Activated T-helper 1 cell treated with anti-CD3 and anti-CD28 coated beads, Interleukin-12 subunit alpha, Interleukin-12 subunit beta, Interleukin-2, Interleukin-4 antibody, amounts not matched to agents 30 ng/mL and 10 ng/mL and 1 ng/mL, durations not matched to agents 14 hours and 24 hours and 36 hours (primary cell): Measurements from ENCODE around the gene KNCN. TPM values are rescaled to one million over a fixed set of nuclear protein-coding genes. Genes with fewer than 3 reads are reported as not detected.

Experiments used
- DNase-seq: peaks from one replicate; pipeline ENCODE4 v3.0.0; 2021; ENCODE audit warnings: low spot score
- H3K27ac Mint-ChIP-seq: one replicate; pipeline ENCODE4 v1.8.0; 2021; ENCODE audit warnings: mild to moderate bottlenecking, mixed read lengths
- H3K27me3 Mint-ChIP-seq: one replicate; pipeline ENCODE4 v1.8.0; 2022; ENCODE audit warnings: mild to moderate bottlenecking, moderate library complexity, mixed read lengths; ENCODE audit not compliant: insufficient read depth
- H3K36me3 Mint-ChIP-seq: one replicate; pipeline ENCODE4 v1.8.0; 2021; ENCODE audit warnings: low read depth, mixed read lengths
- H3K4me1 Mint-ChIP-seq: one replicate; pipeline ENCODE4 v1.8.0; 2021; ENCODE audit warnings: low read depth, mixed read lengths
- H3K4me3 Mint-ChIP-seq: one replicate; pipeline ENCODE4 v1.8.0; 2021; ENCODE audit warnings: mild to moderate bottlenecking, moderate library complexity, mixed read lengths
- H3K9me3 Mint-ChIP-seq: one replicate; pipeline ENCODE4 v1.8.0; 2021; ENCODE audit warnings: mixed read lengths
- intact Hi-C: fragments of 100-400 bp; cut with micrococcal nuclease; formaldehyde crosslinking; loops from one replicate; pipeline ENCODE4 v1.15.1; 2024
- total RNA-seq: library from RNA; stranded (reverse); gene quantifications from 2 replicates; pipeline ENCODE4 v1.2.3, GENCODE V29; 2022

KNCN gene
- total RNA-seq, 1 donor from 2014 or later = not detected

DNA sequence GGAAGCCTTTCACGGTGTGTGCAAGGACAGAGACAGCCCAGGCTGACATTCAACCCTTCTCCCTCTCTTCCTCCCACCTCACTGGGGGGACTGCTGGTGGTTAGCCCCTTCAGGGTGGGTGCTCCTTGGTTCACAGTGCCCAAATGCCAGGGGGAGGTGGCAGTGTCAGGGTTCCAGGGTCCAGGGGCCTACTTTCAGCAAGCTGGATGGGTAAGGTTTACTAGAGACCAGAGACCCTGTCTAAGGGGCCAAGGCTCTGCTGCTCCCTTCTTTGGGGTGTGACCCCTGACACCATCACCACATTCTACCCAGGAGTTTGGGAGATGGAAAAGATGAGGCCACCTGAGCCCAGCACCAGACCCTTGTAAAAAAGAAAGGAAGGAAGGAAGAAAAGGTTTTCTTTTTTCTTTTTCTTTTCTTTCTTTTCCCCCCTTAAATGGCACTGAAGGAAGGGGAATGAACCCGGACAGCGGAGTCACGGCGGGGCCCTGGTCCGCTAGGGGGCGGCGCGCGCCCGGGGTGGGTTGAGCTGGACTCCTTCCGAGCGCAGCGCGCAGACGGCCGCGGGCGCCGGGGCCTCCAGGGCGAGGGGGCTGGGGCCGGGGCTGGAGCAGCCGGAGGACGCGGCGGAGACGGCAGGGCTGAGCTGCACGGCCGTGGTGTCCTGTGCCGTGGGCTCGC, 18.8 kb downstream of the KNCN start:
- no peak overlapping the region for H3K4me3 Mint-ChIP-seq
- intact Hi-C loops = loop anchor here (1.0 to 5.0 kb wide), 4 partner anchors 70 to 193 kb away; partner anchors contain the start of genes ATPAF1, MKNK1 and MOB3C
- H3K36me3 Mint-ChIP-seq = peaks cover 2% of the 10 kb centered on the region
- peaks cover 25% of the 10 kb centered on the region for H3K4me1 Mint-ChIP-seq
- no peak overlapping the region for H3K27ac Mint-ChIP-seq
- peak; percentile 57 for DNase-seq
- H3K9me3 Mint-ChIP-seq = no peaks in the 10 kb centered on the region
- H3K27me3 Mint-ChIP-seq = peaks cover 45% of the 10 kb centered on the region

DNA sequence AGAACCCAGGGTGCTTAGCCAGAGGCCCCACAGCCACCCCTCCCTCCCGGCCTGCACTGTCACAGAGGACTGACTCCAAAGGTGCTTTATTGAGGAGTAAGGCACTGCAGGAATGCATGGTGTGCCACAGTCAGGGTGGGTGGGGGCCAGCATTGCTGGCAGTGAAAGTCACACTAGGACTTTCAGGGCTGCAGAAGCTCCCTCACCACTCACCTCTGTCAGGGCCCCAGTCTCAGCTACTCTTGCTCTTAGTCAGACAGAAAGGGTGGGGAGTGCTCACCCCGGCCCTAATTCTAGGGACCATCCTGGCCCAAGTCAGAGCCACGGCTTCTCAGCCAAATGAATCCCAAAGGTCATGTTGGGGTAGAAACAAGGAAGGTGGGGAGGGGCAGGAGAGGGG, 19.4 kb downstream of the KNCN start:
- intact Hi-C loops = loop anchor here (2.0 to 5.0 kb wide), 3 partner anchors 70 to 135 kb away; partner anchors contain the start of genes ATPAF1, MKNK1 and MOB3C
- no peak overlapping the region for H3K4me3 Mint-ChIP-seq
- peaks cover 42% of the 10 kb centered on the region for H3K27me3 Mint-ChIP-seq
- H3K9me3 Mint-ChIP-seq = no peaks in the 10 kb centered on the region
- H3K36me3 Mint-ChIP-seq = peaks cover 2% of the 10 kb centered on the region
- peaks cover 26% of the 10 kb centered on the region for H3K4me1 Mint-ChIP-seq
- DNase-seq = no peak
- no peak overlapping the region for H3K27ac Mint-ChIP-seq

DNA sequence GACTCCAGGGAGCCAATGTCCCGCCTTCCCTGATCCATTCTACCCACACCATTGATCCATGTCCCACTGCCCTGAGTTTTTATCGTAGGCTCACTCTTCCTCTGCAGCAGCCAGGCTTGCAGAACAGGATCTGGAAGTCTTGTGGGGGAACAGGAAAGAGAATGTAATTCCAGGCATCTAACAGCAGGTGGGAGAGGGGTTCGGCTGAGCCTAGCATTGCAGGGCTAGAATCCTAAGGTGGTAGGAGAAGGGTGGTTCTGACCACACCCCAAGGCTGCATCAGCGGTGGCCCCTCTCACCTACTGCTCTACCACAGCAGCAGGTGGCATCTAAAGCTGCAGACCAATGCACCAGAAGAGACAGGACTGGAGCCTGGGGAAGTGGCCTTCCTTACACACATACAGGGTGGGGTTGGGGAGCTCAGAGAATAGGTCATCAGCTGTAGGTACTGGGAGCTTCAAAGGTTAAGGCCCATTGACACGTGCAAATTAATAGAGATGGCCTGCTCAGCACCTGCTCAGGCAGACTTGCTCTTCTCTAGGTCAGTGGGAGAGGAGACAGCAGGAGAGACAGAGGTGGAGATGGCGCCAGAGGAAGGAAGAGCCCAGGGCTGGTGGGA, 20.5 kb downstream of the KNCN start:
- Mint-ChIP-seq H3K4me1 (peaks cover 26% of the 10 kb centered on the region), H3K4me3 (no peak overlapping the region), H3K27ac (no peak overlapping the region), H3K36me3 (peaks cover 2% of the 10 kb centered on the region), H3K27me3 (peaks cover 33% of the 10 kb centered on the region), H3K9me3 (no peaks in the 10 kb centered on the region)
- intact Hi-C loops = loop anchor here (5.0 kb wide), 2 partner anchors 71 to 136 kb away; partner anchors contain the start of genes ATPAF1 and MKNK1
- no peak for DNase-seq

DNA sequence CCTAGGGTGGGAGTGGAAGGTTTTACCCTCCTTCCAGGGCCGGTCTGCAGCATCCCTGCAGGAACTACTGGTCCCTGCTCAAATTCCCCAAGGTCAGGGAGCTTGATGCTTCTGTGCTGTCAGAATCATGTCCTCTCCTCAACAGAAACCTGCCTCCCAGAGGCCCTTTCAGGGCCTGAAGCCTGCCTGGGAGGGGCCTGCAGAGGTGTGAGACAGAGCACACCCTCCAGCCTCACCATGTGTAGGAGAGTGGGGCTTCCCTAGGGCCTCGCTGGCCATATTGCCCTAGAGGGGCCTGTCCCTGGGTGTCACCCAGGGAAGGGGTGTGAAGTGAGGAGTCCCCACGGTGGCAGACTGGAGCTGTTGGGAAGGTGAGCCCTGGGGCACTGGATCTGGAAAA, 21.1 kb downstream of the KNCN start:
- no peaks in the 10 kb centered on the region for H3K9me3 Mint-ChIP-seq
- H3K4me1 Mint-ChIP-seq = peaks cover 26% of the 10 kb centered on the region
- no peak overlapping the region for H3K4me3 Mint-ChIP-seq
- intact Hi-C loops = loop anchor here (5.0 kb wide), 2 partner anchors 72 to 137 kb away; partner anchors contain the start of genes ATPAF1 and MKNK1
- peaks cover 31% of the 10 kb centered on the region for H3K27me3 Mint-ChIP-seq
- H3K36me3 Mint-ChIP-seq = peaks cover 2% of the 10 kb centered on the region
- no peak overlapping the region for H3K27ac Mint-ChIP-seq
- no peak for DNase-seq

DNA sequence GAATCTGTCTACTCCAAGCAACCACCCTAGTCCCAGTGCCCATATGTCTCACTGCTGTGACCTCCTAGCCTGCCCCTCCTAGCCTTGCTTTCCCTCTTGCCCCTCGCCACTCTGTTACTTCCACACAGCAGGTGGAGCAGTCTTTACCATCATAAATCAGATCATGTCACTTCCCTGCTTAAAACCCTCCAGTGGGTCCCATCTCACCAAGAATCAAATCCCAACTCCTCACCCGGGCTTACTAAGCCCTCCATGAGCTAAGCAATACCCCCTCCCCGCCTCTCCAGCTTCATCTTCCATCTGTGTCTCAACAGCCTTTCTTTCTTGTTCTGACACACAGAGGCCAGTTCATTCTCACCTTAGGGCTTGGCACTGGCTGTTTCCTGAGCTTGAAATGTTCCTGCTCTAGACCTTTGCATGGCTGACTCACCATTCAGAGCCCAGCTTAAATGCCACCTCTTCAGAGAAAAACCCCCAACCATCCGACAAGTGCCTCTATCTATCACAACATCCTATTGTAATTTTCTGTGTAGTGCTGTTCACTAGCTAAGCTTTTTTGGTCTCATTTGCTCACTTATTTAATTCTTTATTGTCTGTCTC, 22.3 kb downstream of the KNCN start:
- peaks cover 20% of the 10 kb centered on the region for H3K27me3 Mint-ChIP-seq
- DNase-seq = no peak
- peak overlapping the region; percentile 41 for H3K27ac Mint-ChIP-seq

DNA sequence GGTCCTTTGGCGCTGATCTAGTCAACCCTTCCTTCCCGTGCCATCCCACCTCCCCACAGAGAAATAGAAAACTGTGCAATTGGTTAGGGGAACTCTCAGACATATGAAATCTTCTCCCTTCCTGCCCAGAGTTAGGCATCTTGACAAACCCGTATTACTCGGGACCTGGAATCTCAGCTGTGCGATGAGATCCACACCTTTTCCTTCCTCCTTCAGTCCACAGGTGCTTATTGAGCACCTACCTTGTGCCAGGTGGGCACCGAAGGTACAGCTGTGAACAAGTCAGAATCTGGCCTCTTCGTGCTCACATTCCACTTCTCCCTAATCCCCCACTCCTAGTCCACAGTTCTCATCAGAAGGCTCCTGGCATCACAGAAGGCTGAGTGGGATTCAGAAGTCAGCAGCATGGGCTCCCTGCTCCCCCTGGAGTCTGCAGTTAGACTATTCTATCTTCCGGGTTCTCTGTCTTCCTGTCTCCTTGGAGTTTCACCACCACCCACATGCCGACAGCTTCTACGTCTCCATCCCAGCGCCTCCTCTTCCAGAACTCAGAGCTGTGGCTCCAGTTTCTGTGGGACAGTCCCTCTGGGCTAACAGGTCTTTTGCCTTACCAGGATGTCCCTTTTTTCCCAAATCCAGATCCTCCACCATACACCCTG, 23.0 kb downstream of the KNCN start:
- Mint-ChIP-seq H3K4me3 (no peak overlapping the region), H3K27me3 (peaks cover 16% of the 10 kb centered on the region), H3K9me3 (no peaks in the 10 kb centered on the region), H3K27ac (peak overlapping the region; percentile 18), H3K4me1 (peaks cover 21% of the 10 kb centered on the region), H3K36me3 (no peaks in the 10 kb centered on the region)
- intact Hi-C loops = loop anchor here (1.0 kb wide), 6 partner anchors 39 to 197 kb away; partner anchors contain the start of gene DMBX1
- no peak for DNase-seq

More for the DNA sequence above, 22.3 kb downstream of the KNCN start:
- H3K9me3 Mint-ChIP-seq = no peaks in the 10 kb centered on the region
- intact Hi-C loops = no loop called here
- peaks cover 26% of the 10 kb centered on the region for H3K4me1 Mint-ChIP-seq
- peaks cover 2% of the 10 kb centered on the region for H3K36me3 Mint-ChIP-seq
- no peak overlapping the region for H3K4me3 Mint-ChIP-seq

DNA sequence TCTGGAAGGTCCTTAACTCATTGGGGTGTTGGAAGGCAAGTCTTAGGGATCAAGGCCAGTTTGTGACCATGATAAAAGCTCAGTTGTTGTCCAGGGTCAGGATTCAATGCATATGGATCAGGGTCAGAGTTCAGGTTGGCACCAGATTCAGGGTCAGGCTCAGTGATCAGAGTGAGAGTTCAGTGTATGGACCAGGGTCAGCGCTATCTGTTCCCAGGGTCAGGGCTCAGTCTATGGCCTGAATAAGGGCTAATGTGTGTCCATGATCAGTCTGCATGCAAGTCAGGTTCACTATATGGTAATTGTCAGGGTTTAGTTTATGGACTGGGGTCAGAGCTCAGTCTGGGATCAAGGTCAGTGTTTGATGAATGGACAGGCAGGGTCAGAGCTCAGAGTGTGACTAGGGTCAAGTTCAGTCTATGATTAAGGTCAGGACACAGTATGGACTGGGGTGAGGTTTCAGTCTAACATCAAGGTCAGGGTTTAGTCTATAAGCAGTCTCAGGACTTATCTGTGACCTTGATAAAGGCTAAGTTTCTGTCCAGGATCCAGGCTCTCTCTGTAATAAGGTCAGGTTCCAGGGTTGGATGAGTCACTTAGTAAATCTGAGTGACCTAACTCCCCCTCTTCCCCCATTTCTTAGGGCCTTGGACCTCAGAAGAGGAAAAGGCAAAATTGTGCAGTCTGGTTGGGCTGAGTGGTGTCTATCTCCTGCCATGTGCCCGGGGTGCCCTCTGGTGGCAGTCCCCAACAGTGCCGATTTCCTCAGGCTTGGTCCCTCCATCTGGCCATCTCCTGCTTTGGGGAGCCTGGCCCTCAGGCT, 23.8 kb downstream of the KNCN start:
- Mint-ChIP-seq H3K36me3 (no peaks in the 10 kb centered on the region), H3K9me3 (no peaks in the 10 kb centered on the region), H3K27me3 (peaks cover 16% of the 10 kb centered on the region), H3K27ac (peak overlapping the region; percentile 18), H3K4me3 (no peak overlapping the region), H3K4me1 (peaks cover 23% of the 10 kb centered on the region)
- DNase-seq = peak; percentile 64
- intact Hi-C loops = loop anchor here (1.0 kb wide), 6 partner anchors 38 to 198 kb away; partner anchors contain the start of gene DMBX1

DNA sequence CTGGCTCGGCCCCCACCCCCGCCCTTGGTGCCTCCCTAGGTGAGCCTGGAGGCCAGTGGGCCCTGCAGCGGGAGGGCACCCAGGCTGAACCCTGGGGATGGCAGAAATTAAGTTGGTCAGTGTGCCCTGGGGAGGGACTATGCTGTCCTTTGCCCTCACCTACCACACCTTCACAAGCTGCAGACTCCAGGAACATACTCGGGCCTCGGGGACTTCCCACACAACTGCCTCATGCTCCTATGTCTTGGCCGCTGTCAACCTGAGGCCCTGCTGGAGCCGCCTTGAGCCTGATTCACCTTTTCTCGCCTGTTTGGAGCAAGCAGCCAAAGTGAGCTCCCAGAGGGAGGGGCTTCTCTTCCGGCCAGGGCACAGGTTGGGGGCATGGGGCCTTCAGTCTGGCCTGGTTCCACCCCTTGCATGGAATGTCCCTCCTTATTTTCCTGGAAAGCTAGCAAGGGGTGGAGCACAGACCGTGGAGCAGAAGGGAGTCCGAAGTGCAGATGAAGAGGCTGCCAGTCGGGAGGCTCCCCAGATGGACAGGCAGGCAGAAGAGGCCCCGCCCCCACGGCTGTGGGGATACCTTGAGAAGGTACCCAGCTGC, 24.7 kb downstream of the KNCN start:
- Mint-ChIP-seq H3K4me3 (no peak overlapping the region), H3K27ac (no peak overlapping the region), H3K4me1 (peaks cover 32% of the 10 kb centered on the region), H3K9me3 (no peaks in the 10 kb centered on the region), H3K36me3 (no peaks in the 10 kb centered on the region), H3K27me3 (peaks cover 16% of the 10 kb centered on the region)
- intact Hi-C loops = no loop called here
- no peak for DNase-seq

DNA sequence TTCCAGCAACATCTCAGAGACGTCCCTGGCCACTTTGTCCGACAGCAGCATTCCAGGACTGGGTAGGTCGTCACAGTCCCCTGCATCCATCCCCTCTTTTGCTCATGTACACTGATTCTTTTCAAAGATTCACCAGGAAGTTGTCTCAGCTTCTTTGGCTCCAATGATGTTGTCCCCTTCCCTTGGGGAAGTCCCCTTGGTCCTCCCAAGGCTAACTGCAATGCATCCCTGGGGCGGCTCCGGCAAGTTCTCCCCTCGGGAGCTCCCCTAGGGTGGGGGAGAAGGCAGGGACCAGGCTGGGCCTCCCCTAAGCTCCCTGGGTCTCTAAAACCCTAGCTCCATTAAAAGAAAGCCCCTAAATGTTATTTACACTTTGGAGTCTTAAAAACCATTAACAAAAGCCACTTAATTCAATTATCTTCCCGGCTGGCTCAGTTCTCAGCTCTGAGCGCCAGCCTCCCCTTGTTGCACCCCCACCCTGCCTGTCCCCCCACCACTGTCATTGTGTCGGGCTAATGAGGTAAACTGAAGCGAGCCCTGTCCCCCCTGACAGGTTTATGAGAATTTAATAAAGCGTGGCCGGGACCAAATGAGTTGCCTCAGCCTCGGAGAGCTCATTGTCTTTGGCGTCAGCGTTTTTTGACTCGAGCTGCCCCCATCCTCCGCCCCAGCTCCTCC, 25.3 kb downstream of the KNCN start:
- Mint-ChIP-seq H3K27me3 (peaks cover 16% of the 10 kb centered on the region), H3K9me3 (no peaks in the 10 kb centered on the region), H3K36me3 (no peaks in the 10 kb centered on the region), H3K4me1 (peaks cover 37% of the 10 kb centered on the region), H3K4me3 (no peak overlapping the region), H3K27ac (no peak overlapping the region)
- intact Hi-C loops = no loop called here
- no peak for DNase-seq

DNA sequence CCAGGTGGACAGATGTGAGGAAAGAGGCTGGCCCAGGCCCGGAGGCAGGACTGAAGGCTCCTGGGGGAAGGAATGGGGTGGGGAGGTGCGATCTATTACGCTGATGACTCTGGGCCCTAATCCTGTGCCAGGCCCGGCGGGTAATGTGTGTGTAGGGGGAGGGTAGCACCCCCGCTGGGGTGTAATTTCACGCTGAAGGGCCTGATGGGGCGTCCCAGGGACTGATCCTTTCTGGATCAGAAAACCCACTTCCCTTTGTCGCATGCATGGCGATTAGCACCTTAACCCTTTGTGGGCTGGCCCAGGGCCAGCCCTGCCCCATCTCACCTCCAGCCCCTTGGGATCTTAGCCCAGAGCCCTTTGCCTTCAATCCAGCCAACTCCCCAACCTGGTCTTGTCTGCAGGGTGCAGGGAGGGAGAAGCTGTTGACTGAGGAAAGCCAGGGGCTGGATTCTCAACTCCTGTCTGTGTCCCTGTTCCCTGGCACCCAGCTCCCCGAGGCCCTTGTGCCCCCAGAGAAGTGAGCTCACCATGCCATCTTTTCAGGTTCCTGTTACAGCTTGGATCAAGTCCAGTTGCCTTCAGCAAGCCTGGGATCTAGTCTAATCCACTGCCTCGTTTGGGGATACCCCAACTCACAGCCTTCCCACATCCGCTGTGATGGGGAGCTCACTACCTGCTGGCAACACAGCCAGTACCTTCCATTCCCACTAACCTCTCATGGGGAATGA, 26.0 kb downstream of the KNCN start:
- H3K27me3 Mint-ChIP-seq = peaks cover 18% of the 10 kb centered on the region
- intact Hi-C loops = no loop called here
- H3K36me3 Mint-ChIP-seq = no peaks in the 10 kb centered on the region
- H3K9me3 Mint-ChIP-seq = no peaks in the 10 kb centered on the region
- H3K4me1 Mint-ChIP-seq = peaks cover 37% of the 10 kb centered on the region
- no peak overlapping the region for H3K27ac Mint-ChIP-seq
- no peak for DNase-seq
- no peak overlapping the region for H3K4me3 Mint-ChIP-seq

DNA sequence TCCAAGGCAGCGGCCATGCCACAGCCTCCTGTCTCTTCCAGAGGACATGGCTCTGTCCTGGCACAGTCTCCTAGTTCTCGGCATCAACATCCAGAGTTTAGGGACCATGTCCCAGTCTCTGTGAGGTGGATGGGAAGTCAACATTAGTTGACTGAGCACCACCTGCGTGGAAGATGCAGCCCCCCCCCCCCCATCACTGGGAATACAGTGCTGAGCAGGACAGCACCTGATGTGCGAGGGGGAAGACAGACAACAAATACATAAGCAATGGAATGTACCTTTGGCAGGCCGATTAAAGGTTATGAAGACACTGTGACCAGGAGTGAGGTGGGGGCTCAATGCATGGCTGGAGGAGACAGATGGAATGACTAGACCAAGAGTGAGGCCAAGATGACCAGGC, 26.6 kb downstream of the KNCN start:
- peaks cover 37% of the 10 kb centered on the region for H3K4me1 Mint-ChIP-seq
- H3K9me3 Mint-ChIP-seq = no peaks in the 10 kb centered on the region
- H3K36me3 Mint-ChIP-seq = no peaks in the 10 kb centered on the region
- intact Hi-C loops = no loop called here
- H3K27ac Mint-ChIP-seq = no peak overlapping the region
- no peak for DNase-seq
- peaks cover 20% of the 10 kb centered on the region for H3K27me3 Mint-ChIP-seq
- no peak overlapping the region for H3K4me3 Mint-ChIP-seq
